ENCODE results near the gene STRIP1. TPM values are rescaled to one million over a fixed set of nuclear protein-coding genes. Genes with fewer than 3 reads are reported as not detected.
A peak's percentile ranks its signal among the peaks of the same experiment; 100 is the strongest.

STRIP1 gene
- total and polyA plus RNA-seq, 2 donors (not counting 1 experiment from before 2014, with no cell fraction given): 17.2 to 43.8 TPM

DNA sequence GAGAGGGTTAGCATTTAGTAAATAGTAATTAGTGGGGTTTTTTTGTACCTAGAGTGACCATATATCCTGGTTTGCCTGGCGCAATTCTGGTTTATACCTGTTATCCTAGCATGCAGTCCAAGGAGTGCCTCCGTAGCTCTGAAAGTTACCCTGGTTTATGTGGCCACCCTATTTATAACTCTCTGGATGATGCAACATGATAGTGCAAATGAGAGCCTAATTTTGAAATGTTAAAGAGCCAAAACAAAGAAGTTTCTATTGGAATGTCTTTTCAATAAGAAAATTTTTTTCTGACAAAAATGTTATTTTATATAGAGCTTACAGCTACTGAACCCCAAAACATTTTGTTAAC lies 44.1 kb upstream of the STRIP1 start:
- Histone ChIP-seq H4K20me1 (ENCODE audit: control insufficient read depth, extremely low read depth, insufficient read depth, low read length) (no peaks in the 10 kb centered on the region), H3K36me3 (ENCODE audit: control insufficient read depth, insufficient read depth, low read length) (no peaks in the 10 kb centered on the region), H3K27ac (ENCODE audit: insufficient read depth, low read length) (no peak overlapping the region), H3K79me2 (ENCODE audit: control insufficient read depth, insufficient read depth, low read length) (peaks cover 46% of the 10 kb centered on the region), H3K9me3 (ENCODE audit: control insufficient read depth, insufficient read depth, low read depth, low read length) (no peaks in the 10 kb centered on the region), H3K27me3 (ENCODE audit: control insufficient read depth, insufficient read depth, low read length) (no peaks in the 10 kb centered on the region), H3K4me1 (ENCODE audit: control insufficient read depth, extremely low read depth, insufficient read depth, low read length) (no peaks in the 10 kb centered on the region), H3K4me2 (ENCODE audit: extremely low read depth, insufficient read depth, low read length) (no peak overlapping the region), H3K4me3 (replicated peaks in 1 of 4; ENCODE audit: control extremely low read depth in 1 of 4, insufficient read depth in 1 of 4, low read depth in 3 of 4, low read length in 4 of 4) (no peak overlapping the region), H3K9ac (ENCODE audit: insufficient read depth, low read length) (no peak overlapping the region), H2AFZ (ENCODE audit: low read length) (no peak overlapping the region)
- no peak for DNase-seq (ENCODE audit: low read depth in 2 of 2)
- TF ChIP-seq CTCF (conservative IDR thresholded peaks at IDR 0.05 in 1 of 2, IDR thresholded peaks at IDR 0.05 in 1 of 2; ENCODE audit: low read depth in 1 of 2, low read length in 2 of 2) (no peak), EZH2 (IDR thresholded peaks at IDR 0.05; ENCODE audit: low read length, missing control alignments) (no peak)

DNA sequence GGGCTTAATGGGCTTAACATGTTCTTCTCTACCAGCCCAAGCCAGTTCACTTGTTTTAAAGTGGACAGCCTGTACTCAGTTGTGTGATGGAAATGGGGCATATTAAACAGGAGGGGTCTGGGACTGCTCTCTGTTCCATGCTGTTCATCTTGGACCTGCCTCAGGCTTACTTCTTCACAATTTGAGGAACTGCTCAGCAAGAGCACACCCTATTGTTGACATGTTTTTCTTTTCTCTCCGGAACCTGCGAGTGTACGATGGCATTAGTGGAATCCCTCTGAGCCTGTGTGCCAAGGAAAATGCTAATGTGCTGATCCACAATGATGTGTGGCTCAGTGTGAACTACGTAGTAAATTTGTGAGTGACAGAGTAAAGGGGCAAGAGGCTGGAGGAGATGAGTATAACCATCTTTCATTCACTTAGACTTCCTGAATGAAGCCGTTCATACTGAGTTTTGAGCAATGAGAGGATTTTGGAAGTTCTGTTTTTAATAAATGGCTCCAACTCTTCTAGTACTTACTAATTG lies 43.0 kb upstream of the STRIP1 start:
- H2AFZ ChIP-seq (ENCODE audit: low read length): no peak overlapping the region
- TF ChIP-seq EZH2 (IDR thresholded peaks at IDR 0.05; ENCODE audit: low read length, missing control alignments) (no peak), CTCF (conservative IDR thresholded peaks at IDR 0.05 in 1 of 2, IDR thresholded peaks at IDR 0.05 in 1 of 2; ENCODE audit: low read depth in 1 of 2, low read length in 2 of 2) (no peak)
- no peak overlapping the region for H3K4me3 ChIP-seq (replicated peaks in 1 of 4; ENCODE audit: control extremely low read depth in 1 of 4, insufficient read depth in 1 of 4, low read depth in 3 of 4, low read length in 4 of 4)
- H3K4me1 ChIP-seq (ENCODE audit: control insufficient read depth, extremely low read depth, insufficient read depth, low read length): no peaks in the 10 kb centered on the region
- no peak overlapping the region for H3K27ac ChIP-seq (ENCODE audit: insufficient read depth, low read length)
- peaks cover 42% of the 10 kb centered on the region for H3K79me2 ChIP-seq (ENCODE audit: control insufficient read depth, insufficient read depth, low read length)
- H3K36me3 ChIP-seq (ENCODE audit: control insufficient read depth, insufficient read depth, low read length): no peaks in the 10 kb centered on the region
- H4K20me1 ChIP-seq (ENCODE audit: control insufficient read depth, extremely low read depth, insufficient read depth, low read length): no peaks in the 10 kb centered on the region
- no peak for DNase-seq (ENCODE audit: low read depth in 2 of 2)
- H3K9ac ChIP-seq (ENCODE audit: insufficient read depth, low read length): no peak overlapping the region
- H3K4me2 ChIP-seq (ENCODE audit: extremely low read depth, insufficient read depth, low read length): no peak overlapping the region
- no peaks in the 10 kb centered on the region for H3K9me3 ChIP-seq (ENCODE audit: control insufficient read depth, insufficient read depth, low read depth, low read length)
- H3K27me3 ChIP-seq (ENCODE audit: control insufficient read depth, insufficient read depth, low read length): no peaks in the 10 kb centered on the region

GRCh38 chr1:109993885-109994284 lies 40.5 kb upstream of the STRIP1 start:
- Histone ChIP-seq H3K36me3 (ENCODE audit: control insufficient read depth, insufficient read depth, low read length) (peaks cover 1% of the 10 kb centered on the region), H2AFZ (ENCODE audit: low read length) (no peak overlapping the region), H3K4me3 (replicated peaks in 1 of 4; ENCODE audit: control extremely low read depth in 1 of 4, insufficient read depth in 1 of 4, low read depth in 3 of 4, low read length in 4 of 4) (no peak overlapping the region), H4K20me1 (ENCODE audit: control insufficient read depth, extremely low read depth, insufficient read depth, low read length) (no peaks in the 10 kb centered on the region), H3K9ac (ENCODE audit: insufficient read depth, low read length) (no peak overlapping the region), H3K9me3 (ENCODE audit: control insufficient read depth, insufficient read depth, low read depth, low read length) (no peaks in the 10 kb centered on the region), H3K79me2 (ENCODE audit: control insufficient read depth, insufficient read depth, low read length) (peaks cover 32% of the 10 kb centered on the region), H3K4me2 (ENCODE audit: extremely low read depth, insufficient read depth, low read length) (peak overlapping the region; percentile 15), H3K27me3 (ENCODE audit: control insufficient read depth, insufficient read depth, low read length) (no peaks in the 10 kb centered on the region), H3K27ac (ENCODE audit: insufficient read depth, low read length) (no peak overlapping the region), H3K4me1 (ENCODE audit: control insufficient read depth, extremely low read depth, insufficient read depth, low read length) (no peaks in the 10 kb centered on the region)
- DNase-seq (ENCODE audit: low read depth in 2 of 2): peak; percentile 34 to 47
- TF ChIP-seq EZH2 (IDR thresholded peaks at IDR 0.05; ENCODE audit: low read length, missing control alignments) (no peak), CTCF (conservative IDR thresholded peaks at IDR 0.05 in 1 of 2, IDR thresholded peaks at IDR 0.05 in 1 of 2; ENCODE audit: low read depth in 1 of 2, low read length in 2 of 2) (no peak)

Measured in fibroblast of lung (primary cell).